Endothelial cell of umbilical vein (primary cell): ENCODE results near the gene RHOB. TPM values are rescaled to one million over a fixed set of nuclear protein-coding genes. Genes with fewer than 3 reads are reported as not detected.

Experiments
- BruUV-seq: library from RNA; stranded (reverse); fragments of 400-500 nt; replicated peaks from 2 replicates; lab custom pipeline; 2021; lab: Mats Ljungman, UMichigan
- CTCF ChIA-PET: fragments of 300-600, 350-600 bp; sonication (Branson Sonifier 250); formaldehyde crosslinking; loops from one replicate; lab custom pipeline; 2021; ENCODE audit warnings: antibody characterized with exemption, inconsistent platforms; lab: Charles Lee
- POLR2A ChIA-PET: fragments of 300-600, 350-600 bp; sonication (Branson Sonifier 250); formaldehyde crosslinking; loops from one replicate; lab custom pipeline; 2021; ENCODE audit warnings: antibody characterized with exemption, inconsistent platforms; lab: Charles Lee
- DNase-seq: peaks from one replicate; pipeline ENCODE4 v3.0.0-alpha.2; 2011; ENCODE audit warnings: low read depth, low spot score
- FAIRE-seq: peaks from 2 replicates; lab custom pipeline; 2011; peaks lifted over from hg19 to GRCh38; lab: Jason Lieb, UNC
- H2AFZ ChIP-seq: 2 replicates; pipeline ENCODE4 v1.6.0; 2012; ENCODE audit warnings: low read depth, low read length, control low read depth, inconsistent platforms
- H3K27ac ChIP-seq: 2 replicates; pipeline ENCODE4 v1.5.1; 2011; ENCODE audit warnings: low read depth, mild to moderate bottlenecking, control low read depth, low read length, moderate library complexity; ENCODE audit not compliant: insufficient read depth
- H3K27me3 ChIP-seq, 2 experiments: 2 replicates each; pipeline versions ENCODE4 v1.6.0 to v1.6.1; 2011; ENCODE audit warnings: low read length in 2 of 2, mixed read lengths in 1 of 2; ENCODE audit not compliant: control insufficient read depth in 2 of 2, insufficient read depth in 2 of 2
- H3K36me3 ChIP-seq, 2 experiments: 2 replicates in 1 of 2; 3 replicates in 1 of 2; pipeline ENCODE4 v1.5.1; 2011; ENCODE audit warnings: low read length in 2 of 2, mild to moderate bottlenecking in 1 of 2, moderate library complexity in 1 of 2; ENCODE audit not compliant: control insufficient read depth in 2 of 2, insufficient read depth in 2 of 2; ENCODE audit errors: extremely low read depth in 1 of 2
- H3K4me1 ChIP-seq: 3 replicates; pipeline ENCODE4 v1.5.1; 2011; ENCODE audit warnings: mild to moderate bottlenecking, low read length; ENCODE audit not compliant: control insufficient read depth, insufficient read depth; ENCODE audit errors: extremely low read depth
- H3K4me2 ChIP-seq: 2 replicates; pipeline ENCODE4 v1.6.1; 2011; ENCODE audit warnings: low read length, control low read depth, mixed read lengths; ENCODE audit not compliant: insufficient read depth
- H3K4me3 ChIP-seq, 3 experiments: fragments of 200-600 bp in 1 of 3; sonication (generic), shearing (Covaris generic) in 1 of 3; replicated peaks in 1 of 3; 2 replicates each; pipeline ENCODE4 v1.5.1; 2011 to 2016; ENCODE audit warnings: control low read depth in 3 of 3, low read length in 3 of 3, mild to moderate bottlenecking in 2 of 3, inconsistent platforms in 1 of 3, low read depth in 1 of 3, moderate library complexity in 1 of 3; ENCODE audit not compliant: insufficient read depth in 1 of 3
- H3K79me2 ChIP-seq: 2 replicates; pipeline ENCODE4 v1.6.0; 2012; ENCODE audit warnings: low read length, inconsistent platforms; ENCODE audit not compliant: control insufficient read depth, insufficient read depth
- H3K9ac ChIP-seq: replicated peaks from 2 replicates; pipeline ENCODE3; 2011; ENCODE audit warnings: low read length, control low read depth; ENCODE audit not compliant: insufficient read depth; ENCODE audit errors: extremely low read depth
- H3K9me1 ChIP-seq: replicated peaks from 3 replicates; pipeline ENCODE4 v1.6.0; 2011; ENCODE audit warnings: mild to moderate bottlenecking, low read length; ENCODE audit not compliant: control insufficient read depth, insufficient read depth; ENCODE audit errors: extremely low read depth
- H3K9me3 ChIP-seq: replicated peaks from 2 replicates; pipeline ENCODE4 v1.5.1; 2012; ENCODE audit warnings: low read length, inconsistent platforms; ENCODE audit not compliant: control insufficient read depth, insufficient read depth
- H4K20me1 ChIP-seq: replicated peaks from 2 replicates; pipeline ENCODE3; 2011; ENCODE audit warnings: mild to moderate bottlenecking, low read length; ENCODE audit not compliant: control insufficient read depth, insufficient read depth; ENCODE audit errors: extremely low read depth
- EZH2 ChIP-seq: IDR thresholded peaks from 2 replicates; pipeline ENCODE4 v1.6.1; 2012; ENCODE audit warnings: borderline replicate concordance, low read depth, mild to moderate bottlenecking, moderate library complexity, low read length, inconsistent platforms; ENCODE audit not compliant: severe bottlenecking
- FOS ChIP-seq: IDR thresholded peaks from 2 replicates; pipeline ENCODE4 v1.6.1; 2011; ENCODE audit warnings: mild to moderate bottlenecking, low read length, moderate library complexity, borderline replicate concordance; ENCODE audit not compliant: insufficient read depth
- GATA2 ChIP-seq: IDR thresholded peaks from 2 replicates; pipeline ENCODE4 v1.7.0; 2011; ENCODE audit warnings: low read depth, mild to moderate bottlenecking, moderate library complexity, mixed read lengths, low read length; ENCODE audit not compliant: insufficient read length, insufficient read depth
- JUN ChIP-seq: IDR thresholded peaks from 2 replicates; pipeline ENCODE4 v1.6.1; 2011; ENCODE audit warnings: borderline replicate concordance, low read depth; ENCODE audit not compliant: insufficient read length, insufficient read depth
- MYC ChIP-seq: IDR thresholded peaks from one replicate; pipeline ENCODE4 v1.6.1; 2011; ENCODE audit warnings: mild to moderate bottlenecking, low read depth, low read length
- POLR2A ChIP-seq: IDR thresholded peaks from 2 replicates; pipeline ENCODE4 v1.6.1; 2012; ENCODE audit warnings: low read depth, mild to moderate bottlenecking, control low read depth, low read length
- POLR2AphosphoS5 ChIP-seq: IDR thresholded peaks from 2 replicates; pipeline ENCODE4 v1.6.1; 2012; ENCODE audit warnings: low read depth, mild to moderate bottlenecking, control low read depth, low read length, moderate library complexity; ENCODE audit not compliant: insufficient read depth
- dilution Hi-C: fragments of 300-500 bp; cut with MboI; formaldehyde crosslinking; loops from one replicate; pipeline ENCODE4 v1.15.0; 2019; ENCODE audit warnings: low sequenced_read_pairs; ENCODE audit not compliant: extremely low pct_ligation_motif_present
- intact Hi-C: fragments of 100-400 bp; cut with micrococcal nuclease; formaldehyde crosslinking; loops from one replicate; pipeline ENCODE4 v1.10.0; 2022
- polyA plus RNA-seq, 4 experiments: library from polyadenylated mRNA; depleted of rRNA in 3 of 4; stranded (reverse) in 3 of 4; unstranded in 1 of 4; fragments of >200 nt; gene quantifications; 2 replicates each; pipeline versions ENCODE4 v1.2.1 to v1.2.3, GENCODE V29; 2011 to 2012; ENCODE audit warnings: missing spikeins in 1 of 4
- total RNA-seq: library from RNA; stranded (reverse); gene quantifications from 2 replicates; pipeline ENCODE4 v1.2.3, GENCODE V29; 2021
- TF ChIP-seq, protein P1 (sequence below), 2 donors: IDR thresholded peaks; 1 replicate in 1 of 2; 2 replicates in 1 of 2; pipeline ENCODE4 v1.5.1; 2011; ENCODE audit warnings: low read length in 2 of 2, mild to moderate bottlenecking in 2 of 2, moderate library complexity in 2 of 2, control low read depth in 1 of 2, inconsistent platforms in 1 of 2, low read depth in 1 of 2; ENCODE audit not compliant: insufficient read depth in 1 of 2; ENCODE audit errors: extremely low read depth in 1 of 2
- TF ChIP-seq, protein P2 (sequence below): IDR thresholded peaks from 2 replicates; pipeline ENCODE4 v1.6.1; 2011; ENCODE audit not compliant: insufficient read depth, insufficient read length

RHOB gene
- total and polyA plus RNA-seq, 2 donors (not counting 3 experiments of a cell fraction or from before 2014, with no cell fraction given): 830 to 1,101 TPM

DNA sequence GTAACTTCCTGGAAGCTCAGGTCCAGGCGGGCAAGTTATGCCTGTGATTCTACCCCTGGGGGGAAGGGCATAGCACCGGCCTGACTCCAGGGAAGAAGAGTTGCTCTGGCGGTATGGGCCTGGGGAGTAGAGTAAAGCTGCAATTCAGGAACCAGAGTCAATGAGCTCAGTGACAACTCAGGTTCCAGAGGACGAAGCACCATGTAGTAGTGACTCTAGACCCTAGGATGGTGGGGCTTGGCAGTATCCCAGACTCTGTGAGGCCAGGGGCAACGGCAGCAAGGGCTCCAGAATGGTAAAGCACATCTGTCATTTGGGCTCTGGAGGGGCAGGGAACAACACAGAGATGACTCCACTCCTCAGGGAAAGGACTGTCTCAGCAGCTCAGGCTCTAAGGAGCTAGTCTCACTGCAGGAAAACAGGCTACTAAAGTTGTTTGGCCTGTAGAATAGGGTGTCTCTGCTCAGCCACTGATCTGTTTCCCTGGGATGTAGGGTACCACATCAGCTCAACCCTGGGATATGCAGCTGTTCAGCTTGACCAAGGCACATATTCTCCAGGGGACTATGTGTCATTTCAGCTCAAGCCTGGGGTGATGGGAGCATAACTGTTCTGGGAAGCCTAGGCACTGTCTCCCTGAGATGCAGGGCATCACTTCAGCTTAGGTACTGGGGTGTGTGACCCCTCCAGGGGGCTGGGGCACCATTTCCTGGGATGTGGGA is 36.2 kb upstream of the RHOB start:
- Histone ChIP-seq H3K36me3 (no peaks in the 10 kb centered on the region), H3K27me3 (peaks cover 9 to 12% of the 10 kb centered on the region in 2 experiments), H3K4me2 (no peak overlapping the region), H4K20me1 (no peaks in the 10 kb centered on the region), H3K27ac (no peak overlapping the region), H3K9me3 (no peaks in the 10 kb centered on the region), H3K79me2 (no peaks in the 10 kb centered on the region), H3K9ac (no peak overlapping the region), H3K4me3 (no peak overlapping the region), H3K4me1 (no peaks in the 10 kb centered on the region), H3K9me1 (no peaks in the 10 kb centered on the region), H2AFZ (no peak overlapping the region)
- TF ChIP-seq JUN (no peak), MYC (no peak), POLR2AphosphoS5 (no peak), GATA2 (no peak), FOS (no peak), POLR2A (no peak), EZH2 (no peak)
- TF ChIP-seq, protein P1, sequence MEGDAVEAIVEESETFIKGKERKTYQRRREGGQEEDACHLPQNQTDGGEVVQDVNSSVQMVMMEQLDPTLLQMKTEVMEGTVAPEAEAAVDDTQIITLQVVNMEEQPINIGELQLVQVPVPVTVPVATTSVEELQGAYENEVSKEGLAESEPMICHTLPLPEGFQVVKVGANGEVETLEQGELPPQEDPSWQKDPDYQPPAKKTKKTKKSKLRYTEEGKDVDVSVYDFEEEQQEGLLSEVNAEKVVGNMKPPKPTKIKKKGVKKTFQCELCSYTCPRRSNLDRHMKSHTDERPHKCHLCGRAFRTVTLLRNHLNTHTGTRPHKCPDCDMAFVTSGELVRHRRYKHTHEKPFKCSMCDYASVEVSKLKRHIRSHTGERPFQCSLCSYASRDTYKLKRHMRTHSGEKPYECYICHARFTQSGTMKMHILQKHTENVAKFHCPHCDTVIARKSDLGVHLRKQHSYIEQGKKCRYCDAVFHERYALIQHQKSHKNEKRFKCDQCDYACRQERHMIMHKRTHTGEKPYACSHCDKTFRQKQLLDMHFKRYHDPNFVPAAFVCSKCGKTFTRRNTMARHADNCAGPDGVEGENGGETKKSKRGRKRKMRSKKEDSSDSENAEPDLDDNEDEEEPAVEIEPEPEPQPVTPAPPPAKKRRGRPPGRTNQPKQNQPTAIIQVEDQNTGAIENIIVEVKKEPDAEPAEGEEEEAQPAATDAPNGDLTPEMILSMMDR (IDR thresholded peaks at IDR 0.05; ENCODE audit: extremely low read depth in 1 of 2, insufficient read depth in 1 of 2, low read depth in 1 of 2, low read length in 2 of 2): no peak
- TF ChIP-seq, protein P2, sequence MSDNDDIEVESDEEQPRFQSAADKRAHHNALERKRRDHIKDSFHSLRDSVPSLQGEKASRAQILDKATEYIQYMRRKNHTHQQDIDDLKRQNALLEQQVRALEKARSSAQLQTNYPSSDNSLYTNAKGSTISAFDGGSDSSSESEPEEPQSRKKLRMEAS: no peak
- ChIA-PET CTCF (interaction anchor here (0.7 to 12.2 kb wide), 28 partner anchors 8 to 251 kb away, joined by 3 to 225 read pairs (median 8); partner anchors contain the start of genes HS1BP3 and RHOB), POLR2A (interaction anchor here (1.5 to 2.6 kb wide), 2 partner anchors 37 to 39 kb away, joined by 6 to 35 read pairs; partner anchors contain the start of gene RHOB)
- DNase-seq: no peak
- dilution Hi-C loops (no loop called here), intact Hi-C loops (loop anchor here (1.0 kb wide), 3 partner anchors 33 to 232 kb away; no protein-coding TSS in a partner anchor)
- no TSS peak for BruUV-seq
- no peak for FAIRE-seq
